Astrocyte of the cerebellum (primary cell): Measurements from ENCODE around the gene FAM50B.

Experiments used
- DNase-seq: peaks from one replicate; pipeline ENCODE4 v3.0.0-alpha.2; 2011; ENCODE audit warnings: low read depth
- H3K4me3 ChIP-seq: 2 replicates; pipeline ENCODE4 v1.5.1; 2011; ENCODE audit warnings: mild to moderate bottlenecking, low read depth, low read length, moderate library complexity
- in situ Hi-C: cut with HindIII; loops from 2 replicates; pipeline ENCODE4 v1.10.0; 2017; ENCODE audit warnings: low sequenced_read_pairs
- TF ChIP-seq, protein P1 (sequence below): IDR thresholded peaks from 2 replicates; pipeline ENCODE4 v1.5.1; 2012; ENCODE audit warnings: low read length, low read depth, moderate library complexity, mild to moderate bottlenecking; ENCODE audit errors: missing control alignments

FAM50B gene

DNA sequence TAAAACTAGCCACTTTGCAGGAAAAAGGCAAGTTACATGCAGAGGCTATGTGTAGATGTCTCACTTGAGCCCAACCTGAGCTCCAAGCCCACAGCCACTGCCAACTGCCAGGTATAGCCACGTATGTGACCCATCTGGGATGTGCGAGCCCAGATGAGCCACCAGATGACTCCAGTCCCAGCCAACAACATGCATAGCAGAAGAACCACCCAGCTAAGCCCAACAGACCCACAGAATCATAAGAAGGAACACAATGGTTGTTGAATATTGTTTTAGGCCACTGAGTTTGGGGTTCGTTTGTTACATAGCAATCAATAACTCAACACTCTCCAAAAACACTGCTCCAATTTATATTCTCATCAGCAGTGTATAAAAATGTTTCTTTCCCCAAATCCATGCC lies 16.3 kb downstream of the FAM50B start:
- no peak for DNase-seq
- no peak overlapping the region for H3K4me3 ChIP-seq
- TF ChIP-seq, protein P1, sequence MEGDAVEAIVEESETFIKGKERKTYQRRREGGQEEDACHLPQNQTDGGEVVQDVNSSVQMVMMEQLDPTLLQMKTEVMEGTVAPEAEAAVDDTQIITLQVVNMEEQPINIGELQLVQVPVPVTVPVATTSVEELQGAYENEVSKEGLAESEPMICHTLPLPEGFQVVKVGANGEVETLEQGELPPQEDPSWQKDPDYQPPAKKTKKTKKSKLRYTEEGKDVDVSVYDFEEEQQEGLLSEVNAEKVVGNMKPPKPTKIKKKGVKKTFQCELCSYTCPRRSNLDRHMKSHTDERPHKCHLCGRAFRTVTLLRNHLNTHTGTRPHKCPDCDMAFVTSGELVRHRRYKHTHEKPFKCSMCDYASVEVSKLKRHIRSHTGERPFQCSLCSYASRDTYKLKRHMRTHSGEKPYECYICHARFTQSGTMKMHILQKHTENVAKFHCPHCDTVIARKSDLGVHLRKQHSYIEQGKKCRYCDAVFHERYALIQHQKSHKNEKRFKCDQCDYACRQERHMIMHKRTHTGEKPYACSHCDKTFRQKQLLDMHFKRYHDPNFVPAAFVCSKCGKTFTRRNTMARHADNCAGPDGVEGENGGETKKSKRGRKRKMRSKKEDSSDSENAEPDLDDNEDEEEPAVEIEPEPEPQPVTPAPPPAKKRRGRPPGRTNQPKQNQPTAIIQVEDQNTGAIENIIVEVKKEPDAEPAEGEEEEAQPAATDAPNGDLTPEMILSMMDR = no peak
- in situ Hi-C loops = no loop called here

DNA sequence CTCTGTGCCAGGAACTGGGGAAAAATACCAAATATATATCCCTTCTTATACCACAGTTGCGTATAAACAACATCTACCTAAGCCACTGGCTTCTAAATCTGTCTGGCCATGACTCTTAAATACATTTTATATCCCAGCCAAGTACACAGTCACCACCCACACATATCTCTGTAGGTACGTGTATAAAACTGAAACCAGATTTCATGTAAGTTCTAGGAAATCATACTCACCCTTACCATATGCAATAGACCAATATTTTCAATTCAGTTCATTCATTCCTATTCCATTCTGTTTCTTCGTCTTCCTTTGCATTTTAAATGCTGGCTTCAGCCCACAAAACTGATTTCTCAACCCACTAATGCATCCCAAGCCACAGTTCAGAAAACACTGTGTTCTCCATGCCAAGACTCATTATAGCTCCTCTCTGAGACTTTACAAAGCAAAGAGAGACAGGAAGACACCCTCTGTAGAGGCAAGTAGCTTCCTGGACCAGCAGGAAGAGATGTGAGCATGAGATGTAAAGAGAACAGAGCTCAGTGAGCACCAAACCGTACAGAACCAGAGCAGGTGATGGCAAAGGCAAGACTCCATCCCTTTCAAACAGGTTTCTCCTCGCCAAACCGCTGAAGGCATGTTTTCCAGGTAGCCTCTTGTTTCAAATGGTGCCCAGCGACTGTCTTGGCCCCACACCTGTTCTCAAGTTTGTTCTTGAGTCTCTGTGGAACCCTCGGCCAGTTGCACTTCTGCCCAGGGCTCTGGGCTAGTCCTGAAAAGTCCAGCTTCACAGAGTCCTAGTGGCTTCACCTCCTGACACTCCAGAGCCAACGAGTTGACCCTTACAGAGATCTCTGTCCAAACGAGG lies 18.7 kb downstream of the FAM50B start:
- TF ChIP-seq, protein P1 = no peak
- no peak overlapping the region for H3K4me3 ChIP-seq
- in situ Hi-C loops = no loop called here
- no peak for DNase-seq

DNA sequence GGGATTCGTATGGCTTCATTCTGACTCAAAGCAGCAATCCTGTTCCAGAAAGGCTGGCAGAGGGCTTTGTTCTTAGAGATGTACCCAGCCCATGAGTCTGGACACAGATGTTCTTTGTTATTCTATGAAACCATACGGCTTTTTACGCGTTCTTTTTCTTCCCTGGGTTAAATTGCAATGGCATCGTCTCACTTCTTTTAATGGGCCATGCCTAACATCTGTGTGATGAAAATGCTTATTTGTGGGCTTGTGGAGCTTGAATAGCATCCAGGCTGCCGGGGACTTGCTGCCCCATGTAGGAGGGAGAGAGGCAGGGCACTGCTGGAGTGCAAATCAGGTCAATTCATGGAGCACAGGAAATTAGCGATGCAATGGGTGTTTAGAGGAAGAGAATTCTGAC lies 19.4 kb downstream of the FAM50B start:
- H3K4me3 ChIP-seq = no peak overlapping the region
- in situ Hi-C loops = no loop called here
- TF ChIP-seq, protein P1 = no peak
- peak; percentile 31 for DNase-seq

DNA sequence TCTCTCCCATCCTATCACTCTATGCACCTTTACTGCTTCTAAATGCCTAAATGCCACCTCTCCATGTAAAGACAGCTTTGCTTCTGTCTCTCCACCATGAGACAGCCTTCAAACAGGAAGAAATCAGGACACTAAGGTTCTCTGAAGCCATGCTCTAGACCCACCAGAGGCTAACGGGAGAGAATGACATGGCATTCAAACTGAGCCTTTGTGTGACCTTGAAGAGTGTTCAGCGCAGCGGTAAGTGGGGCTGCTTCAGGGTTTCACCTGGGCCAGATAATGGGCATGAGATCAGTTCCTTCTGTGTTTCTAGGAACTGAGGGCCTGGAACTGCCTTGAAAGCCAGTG lies 20.1 kb downstream of the FAM50B start:
- in situ Hi-C loops = no loop called here
- H3K4me3 ChIP-seq = no peak overlapping the region
- TF ChIP-seq, protein P1 = no peak
- no peak for DNase-seq

DNA sequence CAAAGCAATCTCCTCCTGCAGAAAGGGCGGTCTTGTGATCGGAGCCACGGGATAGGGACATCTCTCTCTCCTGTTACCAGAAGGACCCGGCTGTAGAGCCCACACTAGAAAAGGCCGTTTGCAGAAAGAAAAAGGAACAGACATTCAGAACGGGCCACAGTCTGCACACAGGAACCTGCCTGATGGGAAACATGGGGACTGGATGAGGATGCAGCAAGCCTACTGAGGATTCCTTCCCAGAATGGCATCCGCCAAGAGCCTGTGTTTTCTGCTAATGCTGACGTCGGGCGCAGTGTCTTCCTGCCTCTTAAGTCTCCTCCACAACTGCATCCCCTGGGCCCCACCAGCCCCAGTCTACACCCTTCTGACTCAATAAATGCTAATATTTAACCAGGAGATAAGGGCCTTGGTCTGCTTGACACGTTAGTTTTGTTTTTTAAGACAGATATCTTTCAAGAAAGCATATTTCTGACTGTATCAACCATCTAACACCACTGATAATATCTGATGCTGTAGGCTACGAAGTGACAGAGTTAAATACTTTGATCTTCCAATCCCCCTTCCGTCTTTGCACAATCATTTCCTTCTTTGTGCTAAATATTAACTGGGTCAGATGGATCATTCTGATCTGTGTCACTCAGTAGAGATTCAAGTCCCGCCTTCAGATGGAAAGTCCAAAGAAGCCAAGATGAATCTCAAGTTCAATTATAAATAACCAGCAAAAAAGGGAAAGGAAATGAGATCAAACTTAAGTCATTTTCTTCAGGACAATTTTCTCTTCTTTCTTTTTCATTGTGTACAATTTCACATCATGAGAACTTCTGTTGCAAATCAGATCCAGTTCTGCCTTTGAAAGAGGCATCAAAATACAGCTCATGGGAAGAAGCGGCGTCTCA lies 20.7 kb downstream of the FAM50B start:
- in situ Hi-C loops = no loop called here
- DNase-seq = no peak
- no peak overlapping the region for H3K4me3 ChIP-seq
- TF ChIP-seq, protein P1 = no peak

DNA sequence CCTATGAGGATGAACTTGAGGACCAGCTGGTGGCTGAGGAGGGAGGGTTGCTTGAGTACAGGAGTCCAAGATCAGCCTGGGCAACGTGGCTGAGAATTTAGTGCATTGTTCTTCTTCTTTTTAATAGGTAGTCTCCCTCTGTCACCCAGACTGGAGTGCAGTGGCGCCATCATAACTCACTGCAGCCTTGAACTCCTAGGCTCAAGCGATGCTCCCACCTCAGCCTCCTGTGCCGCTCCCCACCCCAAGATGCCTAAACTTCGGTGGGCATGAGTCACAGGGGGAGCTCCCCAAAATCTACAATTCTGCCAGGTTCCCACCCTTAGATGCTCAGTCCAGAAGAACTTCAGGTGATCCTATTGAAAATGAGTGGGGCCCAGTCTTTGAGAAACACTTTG lies 21.4 kb downstream of the FAM50B start:
- in situ Hi-C loops = no loop called here
- no peak overlapping the region for H3K4me3 ChIP-seq
- no peak for DNase-seq
- TF ChIP-seq, protein P1 = no peak
